GM12801 (cell line): Measurements from ENCODE around the gene CSF1R.

Source experiments
- CTCF ChIP-seq: IDR thresholded peaks from one replicate; pipeline ENCODE4 v1.5.1; 2011; ENCODE audit warnings: control low read depth; ENCODE audit not compliant: insufficient read length; ENCODE audit errors: extremely low read depth

Gene CSF1R

GRCh38 chr5:150070821-150071220 lies 15.5 kb downstream of the CSF1R start:
- no peak for TF ChIP-seq CTCF

- TF ChIP-seq CTCF = no peak
These were observed 16.4 kb downstream of the CSF1R start for GRCh38 chr5:150069672-150070627.

DNA sequence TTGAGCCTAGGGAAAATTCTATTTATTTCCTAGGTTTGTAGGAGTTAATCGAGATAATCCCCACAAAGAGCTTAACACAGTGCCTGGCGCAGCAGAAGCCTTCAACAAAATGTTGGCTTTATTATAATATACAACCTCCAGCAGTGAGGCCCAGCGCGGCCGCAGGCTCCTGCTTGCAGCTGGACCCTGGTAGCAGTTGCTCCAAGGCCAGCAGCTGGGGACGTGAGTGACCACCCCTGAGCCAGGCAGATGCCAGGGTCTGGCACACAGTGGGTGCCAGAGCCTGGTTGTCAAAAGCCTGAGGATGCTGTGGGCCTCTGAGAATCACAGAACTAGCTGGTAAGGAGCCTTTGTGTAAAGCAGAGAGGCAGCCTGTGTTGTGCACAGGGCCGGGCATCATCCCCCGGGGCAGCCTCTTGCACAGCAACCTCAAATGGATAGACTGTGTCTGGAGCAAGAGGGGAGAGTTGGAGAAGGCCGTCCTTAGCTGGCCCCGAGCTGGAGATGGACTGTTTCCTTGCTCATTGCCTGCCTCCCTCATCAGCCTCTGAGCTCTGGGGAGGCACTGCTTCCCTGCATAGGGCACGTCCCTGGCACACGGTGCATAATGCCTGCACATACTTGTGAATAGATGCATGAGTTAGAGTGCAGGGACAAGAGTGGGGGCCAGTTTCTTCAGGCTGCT lies 17.3 kb downstream of the CSF1R start:
- TF ChIP-seq CTCF = no peak

DNA sequence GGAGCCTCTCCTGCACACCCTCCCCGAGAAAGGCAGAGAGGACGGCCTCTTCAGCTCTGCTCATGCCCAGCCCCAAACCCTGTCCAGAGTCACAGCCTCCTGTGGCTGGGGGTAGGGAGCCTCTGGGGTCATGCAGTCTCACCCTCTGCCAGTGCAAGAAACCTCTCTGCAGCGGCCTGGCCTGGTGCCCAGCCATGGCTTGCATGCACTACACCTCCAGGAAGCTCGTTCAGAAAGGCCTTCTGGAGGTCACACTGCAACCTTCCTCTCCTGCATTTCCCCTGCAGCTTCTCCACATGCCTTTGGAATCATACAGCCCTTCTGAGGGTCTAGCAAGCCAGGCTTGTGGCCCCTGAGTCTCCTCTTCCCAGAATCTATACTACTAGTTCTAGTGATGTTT lies 17.9 kb downstream of the CSF1R start:
- no peak for TF ChIP-seq CTCF

DNA sequence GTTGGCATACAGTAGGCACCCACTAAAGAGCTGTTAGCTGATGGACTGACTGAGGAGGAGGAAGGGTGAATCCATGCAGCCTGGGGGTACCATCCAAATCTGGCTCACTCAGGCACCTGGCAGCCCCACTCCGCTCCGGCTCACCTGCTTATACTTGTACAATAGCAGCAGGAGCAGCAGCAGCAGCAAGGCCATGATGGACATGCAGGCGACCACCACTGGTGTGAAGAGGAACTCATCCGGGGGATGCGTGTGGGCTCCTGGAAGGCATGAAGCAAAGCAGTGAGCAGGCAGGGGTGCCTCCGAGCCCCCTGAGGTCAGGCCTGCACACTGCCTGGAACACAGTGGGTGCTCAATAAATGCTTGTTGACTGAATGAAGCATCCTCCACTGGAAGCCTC lies 18.3 kb downstream of the CSF1R start:
- no peak for TF ChIP-seq CTCF

DNA sequence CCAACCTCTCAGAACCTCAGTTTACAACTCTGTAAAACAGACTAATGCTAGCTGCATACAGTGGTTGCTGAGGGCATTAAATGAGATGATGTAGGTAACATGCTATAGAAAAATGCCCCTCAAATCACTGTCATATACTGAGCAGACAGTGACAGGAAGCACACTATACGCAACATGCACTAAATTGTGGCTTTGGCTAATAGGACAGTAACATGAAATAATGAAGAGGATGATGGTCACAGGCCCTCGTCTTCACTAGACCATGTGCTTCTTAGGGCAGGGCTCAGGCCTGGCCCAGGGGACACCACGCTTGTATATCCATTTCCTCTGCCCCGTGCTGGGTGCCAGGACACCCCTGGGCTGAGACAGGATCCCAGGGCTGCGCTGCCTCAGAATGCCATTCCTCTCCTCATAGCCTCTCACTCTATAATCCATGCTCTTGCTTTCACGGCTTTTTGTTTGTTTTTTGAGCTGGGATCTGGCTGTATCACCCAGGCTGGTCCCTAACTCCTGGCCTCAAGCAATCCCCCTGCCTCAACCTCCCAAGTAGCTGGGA lies 18.9 kb downstream of the CSF1R start:
- no peak for TF ChIP-seq CTCF

- TF ChIP-seq CTCF = no peak
These were observed 19.4 kb downstream of the CSF1R start for GRCh38 chr5:150066901-150067396.
